A673 (cell line): ENCODE measurements around the gene SYDE1.

Experiments
- EZH2 ChIP-seq: fragments of 200-600 bp; sonication (generic); IDR thresholded peaks from 2 replicates; pipeline ENCODE4 v1.6.1; 2017; ENCODE audit warnings: borderline replicate concordance, low read depth, mild to moderate bottlenecking, mixed read lengths, antibody characterized with exemption, low read length; ENCODE audit not compliant: poor library complexity, severe bottlenecking
- TF ChIP-seq, protein P1 (sequence below): fragments of 300-800, 200-600 bp; sonication (generic); conservative IDR thresholded peaks from 2 replicates; pipeline ENCODE4 v1.5.1; 2017; ENCODE audit warnings: low read depth, mild to moderate bottlenecking, antibody characterized with exemption, low read length, moderate library complexity, mixed read lengths

DNA sequence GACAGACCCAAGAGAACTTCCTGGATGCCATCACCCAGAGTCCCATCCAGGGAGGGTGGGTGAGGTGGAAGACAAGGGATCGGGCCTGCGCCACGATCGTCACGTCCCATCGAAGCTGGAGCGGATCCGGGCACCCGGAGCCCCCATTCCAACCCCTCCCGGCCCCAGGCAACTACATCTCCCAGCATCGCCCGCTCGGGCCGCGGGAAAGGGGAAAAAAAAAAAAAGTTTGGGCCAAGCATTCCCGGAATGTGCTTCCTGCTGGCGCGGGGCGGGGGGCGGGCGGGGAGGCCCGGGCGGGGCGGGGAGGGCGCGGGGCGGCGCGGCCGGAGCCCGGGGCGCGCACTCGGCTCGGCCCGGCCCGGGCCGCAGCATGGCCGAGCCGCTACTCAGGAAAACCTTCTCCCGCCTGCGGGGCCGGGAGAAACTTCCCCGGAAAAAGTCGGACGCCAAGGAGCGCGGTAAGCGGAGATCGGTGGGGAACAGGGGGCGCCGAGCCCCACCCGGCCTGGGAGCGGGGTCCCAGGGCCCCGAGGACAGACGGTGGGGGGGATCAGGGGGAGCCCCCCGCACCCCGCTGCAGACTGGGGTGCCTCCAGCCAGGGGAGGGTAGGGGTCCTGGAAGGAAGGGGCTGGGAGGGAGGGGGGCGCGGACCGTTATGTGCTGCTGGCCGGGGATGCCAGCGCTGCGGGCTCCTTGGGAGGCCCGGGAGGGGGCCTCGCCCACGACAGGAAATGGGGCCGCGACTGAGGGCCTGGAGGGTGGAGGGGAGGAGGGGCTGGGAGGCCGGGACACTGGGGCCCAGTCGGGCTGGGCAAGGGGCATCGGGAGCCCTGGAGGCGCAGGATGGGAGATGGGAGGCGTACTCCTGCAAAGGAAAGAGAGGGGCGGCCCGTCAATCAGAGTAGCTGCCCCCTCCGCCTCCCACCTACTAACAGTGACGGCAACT is at the start of gene SYDE1:
- TF ChIP-seq, protein P1, sequence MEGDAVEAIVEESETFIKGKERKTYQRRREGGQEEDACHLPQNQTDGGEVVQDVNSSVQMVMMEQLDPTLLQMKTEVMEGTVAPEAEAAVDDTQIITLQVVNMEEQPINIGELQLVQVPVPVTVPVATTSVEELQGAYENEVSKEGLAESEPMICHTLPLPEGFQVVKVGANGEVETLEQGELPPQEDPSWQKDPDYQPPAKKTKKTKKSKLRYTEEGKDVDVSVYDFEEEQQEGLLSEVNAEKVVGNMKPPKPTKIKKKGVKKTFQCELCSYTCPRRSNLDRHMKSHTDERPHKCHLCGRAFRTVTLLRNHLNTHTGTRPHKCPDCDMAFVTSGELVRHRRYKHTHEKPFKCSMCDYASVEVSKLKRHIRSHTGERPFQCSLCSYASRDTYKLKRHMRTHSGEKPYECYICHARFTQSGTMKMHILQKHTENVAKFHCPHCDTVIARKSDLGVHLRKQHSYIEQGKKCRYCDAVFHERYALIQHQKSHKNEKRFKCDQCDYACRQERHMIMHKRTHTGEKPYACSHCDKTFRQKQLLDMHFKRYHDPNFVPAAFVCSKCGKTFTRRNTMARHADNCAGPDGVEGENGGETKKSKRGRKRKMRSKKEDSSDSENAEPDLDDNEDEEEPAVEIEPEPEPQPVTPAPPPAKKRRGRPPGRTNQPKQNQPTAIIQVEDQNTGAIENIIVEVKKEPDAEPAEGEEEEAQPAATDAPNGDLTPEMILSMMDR = no peak
- TF ChIP-seq EZH2 = no peak
